GM19455 (cell line): ENCODE results near the gene FEM1A.
A peak's percentile ranks its signal among the peaks of the same experiment; 100 is the strongest.
"Not testable (repeated sequence)": the region's sequence is repeated elsewhere in the genome, so short reads cannot be mapped to it uniquely, and the experiment has no call there.

ENCODE experiments used
- ATAC-seq: cut with Tn5 transposase; IDR thresholded peaks from one replicate; pipeline ENCODE4 v1.9.1; 2021; ENCODE audit not compliant: unreplicated experiment

FEM1A gene, protein sequence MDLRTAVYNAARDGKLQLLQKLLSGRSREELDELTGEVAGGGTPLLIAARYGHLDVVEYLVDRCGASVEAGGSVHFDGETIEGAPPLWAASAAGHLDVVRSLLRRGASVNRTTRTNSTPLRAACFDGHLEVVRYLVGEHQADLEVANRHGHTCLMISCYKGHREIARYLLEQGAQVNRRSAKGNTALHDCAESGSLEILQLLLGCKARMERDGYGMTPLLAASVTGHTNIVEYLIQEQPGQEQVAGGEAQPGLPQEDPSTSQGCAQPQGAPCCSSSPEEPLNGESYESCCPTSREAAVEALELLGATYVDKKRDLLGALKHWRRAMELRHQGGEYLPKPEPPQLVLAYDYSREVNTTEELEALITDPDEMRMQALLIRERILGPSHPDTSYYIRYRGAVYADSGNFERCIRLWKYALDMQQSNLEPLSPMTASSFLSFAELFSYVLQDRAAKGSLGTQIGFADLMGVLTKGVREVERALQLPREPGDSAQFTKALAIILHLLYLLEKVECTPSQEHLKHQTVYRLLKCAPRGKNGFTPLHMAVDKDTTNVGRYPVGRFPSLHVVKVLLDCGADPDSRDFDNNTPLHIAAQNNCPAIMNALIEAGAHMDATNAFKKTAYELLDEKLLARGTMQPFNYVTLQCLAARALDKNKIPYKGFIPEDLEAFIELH

DNA sequence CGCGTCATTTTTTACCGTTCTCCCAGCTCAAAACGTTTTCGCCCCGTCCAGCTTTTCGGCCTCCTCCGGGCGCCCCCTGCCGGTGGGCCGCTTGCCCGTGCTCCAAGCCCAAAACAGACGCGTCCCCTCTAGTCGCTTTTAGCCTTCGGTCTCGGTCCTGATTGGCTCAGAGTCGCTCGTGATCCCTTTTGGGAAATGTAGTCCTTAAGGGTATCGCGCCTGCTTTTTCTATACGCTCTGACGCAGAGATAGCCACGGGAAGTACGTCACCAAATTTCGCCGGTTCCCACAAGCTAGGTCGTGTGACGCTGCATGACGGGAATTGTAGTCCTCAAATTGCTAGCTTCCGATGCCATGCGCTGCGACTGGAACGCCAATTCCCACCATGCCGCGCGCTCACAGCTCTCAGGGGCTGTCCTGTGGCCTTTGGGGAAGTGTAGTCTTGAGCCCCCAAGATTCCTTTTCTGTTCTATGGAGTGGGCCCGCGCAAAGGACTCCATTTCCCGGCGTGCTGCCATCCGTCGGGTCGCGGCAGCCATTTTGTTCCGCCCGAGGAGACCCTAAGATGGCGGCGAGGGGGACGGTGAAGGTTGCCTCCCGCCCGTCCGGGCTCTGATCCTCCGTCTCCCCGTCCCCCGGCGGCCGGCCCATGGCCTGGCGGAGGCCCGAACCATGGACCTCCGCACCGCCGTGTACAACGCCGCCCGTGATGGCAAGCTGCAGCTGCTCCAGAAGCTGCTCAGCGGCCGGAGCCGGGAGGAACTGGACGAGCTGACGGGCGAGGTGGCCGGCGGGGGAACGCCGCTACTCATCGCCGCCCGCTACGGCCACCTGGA lies at the start of gene FEM1A:
FEM1A (plus strand) TSS at position 552 of the 836 bp plus-strand sequence; CDS start at position 673, 121 bp downstream.
- ATAC-seq, result peak; percentile 94

DNA sequence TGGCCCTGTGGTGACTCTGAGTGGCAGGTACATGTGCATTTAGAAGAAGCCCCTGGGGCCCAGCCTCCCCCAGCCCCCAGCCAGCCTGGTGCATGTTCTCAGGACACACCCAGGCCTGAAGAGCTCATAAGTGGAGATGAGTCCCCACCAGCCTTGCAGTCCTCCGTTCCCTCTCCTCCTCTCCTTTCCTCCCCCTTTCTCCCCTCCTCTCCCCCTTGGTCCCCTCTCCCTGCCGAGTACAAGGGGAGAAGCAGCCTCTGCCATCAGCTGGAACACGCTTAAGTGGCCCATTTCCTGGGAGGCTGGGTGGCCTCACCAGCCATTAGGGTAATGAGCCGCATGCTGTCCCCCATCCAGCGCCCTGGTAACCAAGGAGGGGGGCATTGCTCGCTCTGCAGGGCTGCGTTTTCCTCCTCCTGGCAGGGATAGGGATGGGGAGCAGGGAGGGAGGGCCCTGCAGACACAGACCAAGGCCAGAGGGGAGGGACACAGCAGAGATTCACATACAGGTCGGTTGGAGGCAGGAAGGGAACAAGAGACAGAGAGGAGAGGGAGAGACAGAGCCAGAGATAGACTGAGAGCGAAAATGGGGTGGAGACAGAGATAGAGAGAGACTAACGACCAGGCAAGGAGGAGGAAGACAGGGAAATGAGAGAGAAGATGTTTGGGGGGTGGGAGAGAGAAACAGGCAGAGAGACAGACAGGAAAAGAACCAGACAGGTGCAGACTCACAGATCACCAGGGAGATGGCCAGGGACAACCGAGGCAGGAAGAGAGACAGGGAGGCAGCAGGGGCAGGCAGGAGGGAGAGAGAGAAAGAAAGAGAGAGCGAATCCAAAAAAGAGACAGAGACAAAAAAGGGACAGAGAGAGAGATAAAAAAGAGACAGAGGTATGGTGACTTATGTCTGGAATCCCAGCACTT lies 48.5 kb upstream of the FEM1A start:
- ATAC-seq, result no peak

DNA sequence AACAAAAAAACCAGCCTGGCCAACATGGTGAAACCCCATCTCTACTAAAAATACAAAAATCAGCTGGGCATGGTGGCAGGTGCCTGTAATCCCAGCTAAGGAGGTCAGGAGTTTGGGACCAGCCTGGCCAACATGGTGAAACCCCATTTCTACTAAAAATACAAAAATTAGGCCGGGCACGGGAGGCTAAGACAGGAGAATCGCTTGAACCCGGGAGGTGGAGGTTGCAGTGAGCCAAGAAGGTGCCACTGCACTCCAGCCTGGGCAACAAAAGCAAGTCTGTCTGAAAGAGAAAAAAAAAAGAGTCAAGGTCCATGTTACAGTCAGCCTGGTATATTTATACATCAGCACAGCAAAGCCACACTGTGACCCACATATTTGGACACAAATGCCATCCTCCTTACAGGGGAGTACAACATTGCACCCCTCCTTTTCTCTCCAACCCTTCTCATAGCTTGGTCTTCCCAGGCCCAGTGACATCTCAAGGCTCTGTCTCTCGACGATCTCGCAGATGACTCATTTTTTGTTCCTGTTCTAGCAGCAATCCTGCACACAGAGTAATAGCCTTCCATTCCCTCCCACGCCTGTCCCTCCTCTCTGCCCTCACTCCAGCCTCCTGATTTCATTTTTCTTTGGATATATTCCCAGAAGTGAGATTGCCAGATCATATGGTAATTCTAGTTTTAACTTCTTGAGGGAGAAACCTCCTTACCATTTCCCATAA lies 46.9 kb upstream of the FEM1A start:
- no peak for ATAC-seq

DNA sequence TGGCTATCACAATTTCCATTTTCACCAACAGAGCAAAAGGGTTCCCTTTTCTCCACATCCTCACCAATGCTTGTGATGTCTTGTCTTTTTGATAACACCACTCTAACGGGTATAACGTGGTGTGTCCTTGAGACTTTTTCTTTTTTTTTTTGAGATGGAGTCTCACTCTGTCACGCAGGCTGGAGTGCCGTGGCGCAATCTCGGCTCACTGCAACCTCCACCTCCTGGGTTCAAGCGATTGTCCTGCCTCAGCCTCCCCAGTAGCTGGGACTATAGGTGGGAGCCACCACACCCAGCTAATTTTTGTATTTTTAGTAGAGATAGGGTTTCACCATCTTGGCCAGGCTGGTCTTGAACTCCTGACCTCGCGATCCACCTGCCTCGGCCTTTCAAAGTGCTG lies 46.4 kb upstream of the FEM1A start:
- ATAC-seq, result not testable (repeated sequence)

DNA sequence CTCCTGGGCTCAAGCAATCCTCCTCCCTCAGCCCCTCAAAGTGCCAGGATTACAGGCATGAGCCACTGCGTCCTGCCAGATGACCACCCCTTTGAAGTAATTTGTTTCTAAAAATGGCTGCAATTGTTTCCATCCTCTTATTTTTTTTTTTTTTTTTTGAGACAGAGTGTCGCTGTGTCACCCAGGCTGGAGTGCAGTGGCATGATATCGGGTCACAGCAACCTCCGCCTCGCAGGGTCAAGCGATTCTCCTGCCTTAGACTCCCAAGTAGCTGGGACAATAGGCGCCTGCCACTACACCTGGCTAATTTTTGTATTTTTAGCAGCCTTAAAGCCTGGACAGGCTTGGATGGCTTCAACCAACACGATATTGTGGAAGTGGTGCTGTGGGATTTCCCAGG lies 45.5 kb upstream of the FEM1A start:
- ATAC-seq, result no peak

DNA sequence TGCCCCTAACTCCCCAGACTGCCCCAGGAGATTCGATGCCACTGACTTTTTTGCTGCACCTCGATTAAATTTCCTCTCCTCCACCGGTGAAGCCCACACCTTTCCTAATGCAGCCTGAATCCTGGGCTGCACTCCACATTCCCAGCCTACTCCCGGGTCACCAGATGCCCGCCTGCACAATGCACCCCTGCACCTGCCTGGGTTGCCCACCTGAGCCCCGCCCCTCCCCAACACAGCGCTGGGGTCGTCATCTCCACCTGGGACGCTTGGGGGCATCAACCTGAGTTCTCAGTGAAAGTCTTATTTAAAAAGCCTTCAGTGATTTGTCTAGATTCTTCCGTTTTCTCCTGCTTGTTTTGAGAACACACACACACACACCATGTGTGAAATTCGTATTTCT lies 43.3 kb upstream of the FEM1A start:
- no peak for ATAC-seq

DNA sequence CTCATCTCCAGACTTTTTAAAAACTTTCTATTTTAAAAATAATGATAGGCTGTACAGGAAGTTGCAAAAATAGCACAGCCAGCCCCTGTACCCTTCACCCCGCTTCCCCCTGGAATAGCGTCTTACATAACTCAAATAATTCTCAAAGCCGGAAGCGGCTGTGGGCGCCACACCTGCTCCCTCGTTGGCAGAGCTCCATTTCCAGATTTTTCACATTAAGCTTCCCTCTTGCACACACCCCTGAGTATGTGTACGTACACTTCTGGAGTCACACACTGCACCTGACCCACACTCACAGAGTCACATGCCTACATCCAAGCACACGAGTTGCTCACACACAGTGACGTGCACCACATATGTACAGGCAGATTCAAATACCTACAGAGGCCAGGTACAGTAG lies 42.9 kb upstream of the FEM1A start:
- no peak for ATAC-seq

DNA sequence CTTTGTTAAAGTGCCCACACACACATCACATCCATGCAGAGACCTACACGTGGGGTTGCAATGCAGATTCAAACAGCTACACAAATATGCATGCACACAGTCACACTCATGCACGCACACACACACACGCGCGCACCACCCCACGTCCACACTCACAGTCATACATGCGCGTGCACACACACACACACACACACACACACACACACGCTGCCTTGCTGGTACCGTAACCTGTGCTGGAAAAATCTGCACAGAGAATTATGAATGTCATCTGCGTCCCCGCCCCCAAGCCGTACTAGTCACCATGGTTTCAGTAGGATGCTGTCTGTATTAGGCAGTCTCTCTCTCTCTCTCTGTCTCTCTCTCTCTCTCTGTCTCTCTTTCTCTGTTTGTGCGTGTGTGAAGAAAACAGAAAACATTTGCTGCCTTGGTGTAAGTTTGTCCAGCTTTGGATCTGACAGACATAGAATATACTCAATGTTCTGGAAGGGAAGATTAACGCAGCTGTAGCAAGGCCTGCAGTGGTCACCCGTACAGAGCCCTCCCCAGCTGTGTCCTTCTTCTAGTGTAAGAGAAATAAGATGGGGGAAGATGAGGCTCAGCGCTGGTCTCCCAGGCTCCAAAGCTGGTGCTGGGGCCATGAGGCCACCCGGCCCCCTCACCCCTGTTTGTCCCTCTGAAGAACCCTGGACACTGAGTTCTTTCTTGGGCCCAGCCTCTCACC lies 41.5 kb upstream of the FEM1A start:
- ATAC-seq, result no peak

DNA sequence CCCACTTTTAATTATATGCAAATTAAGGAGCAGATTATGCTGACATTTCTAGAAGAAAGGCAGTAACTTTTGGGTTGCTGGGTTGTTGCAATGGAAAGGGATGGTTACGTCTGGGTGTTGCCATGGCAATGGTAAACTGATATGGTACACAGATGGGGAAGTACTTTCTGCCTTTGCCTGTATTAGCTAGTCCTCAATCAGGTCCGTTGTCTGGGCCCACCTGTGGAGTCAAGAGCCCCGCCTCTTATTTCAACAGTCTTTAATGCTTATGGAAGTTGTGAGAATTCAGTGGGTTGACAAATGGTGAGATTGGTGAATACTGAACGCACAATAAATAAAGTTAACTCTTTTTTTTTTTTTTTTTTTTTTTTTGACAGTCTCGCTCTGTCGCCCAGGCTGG lies 37.3 kb upstream of the FEM1A start:
- ATAC-seq, result no peak

DNA sequence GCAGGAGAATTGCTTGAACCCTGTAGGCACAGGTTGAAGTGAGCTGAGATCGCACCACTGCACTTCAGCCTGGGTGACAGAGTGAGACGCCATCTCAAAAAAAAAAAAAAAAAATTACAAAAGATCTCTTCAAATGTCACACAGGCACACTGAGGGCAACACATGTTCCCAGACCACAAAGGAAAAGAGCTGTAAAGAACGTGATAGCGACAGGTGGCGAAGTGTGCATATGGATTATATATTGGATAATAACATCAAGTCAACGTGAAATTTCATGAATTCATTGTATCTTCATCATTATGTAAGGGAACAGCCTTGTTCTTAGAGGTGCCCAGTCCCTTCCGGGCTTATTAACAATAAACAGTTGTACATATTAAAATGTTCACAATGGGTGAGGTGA lies 36.1 kb upstream of the FEM1A start:
- ATAC-seq, result no peak

DNA sequence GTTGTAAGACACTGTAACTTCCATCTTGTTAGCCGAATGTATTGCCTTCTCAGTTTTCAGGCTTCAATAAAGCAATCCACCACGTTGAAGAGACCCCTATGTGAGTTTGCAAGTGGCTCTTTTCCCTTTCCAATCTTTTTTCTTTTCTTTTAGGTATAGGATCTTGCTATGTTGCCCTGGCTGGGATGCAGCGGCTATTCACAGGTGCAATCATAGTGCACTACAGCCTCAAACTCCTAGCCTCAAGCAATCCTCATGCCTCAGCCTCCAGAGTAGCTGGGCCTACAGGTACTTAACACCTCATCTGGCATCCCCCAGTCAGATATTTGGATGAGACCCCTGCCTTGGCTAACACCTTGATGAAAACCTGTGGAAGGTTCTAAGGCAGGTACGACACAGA lies 33.5 kb upstream of the FEM1A start:
- no peak for ATAC-seq

DNA sequence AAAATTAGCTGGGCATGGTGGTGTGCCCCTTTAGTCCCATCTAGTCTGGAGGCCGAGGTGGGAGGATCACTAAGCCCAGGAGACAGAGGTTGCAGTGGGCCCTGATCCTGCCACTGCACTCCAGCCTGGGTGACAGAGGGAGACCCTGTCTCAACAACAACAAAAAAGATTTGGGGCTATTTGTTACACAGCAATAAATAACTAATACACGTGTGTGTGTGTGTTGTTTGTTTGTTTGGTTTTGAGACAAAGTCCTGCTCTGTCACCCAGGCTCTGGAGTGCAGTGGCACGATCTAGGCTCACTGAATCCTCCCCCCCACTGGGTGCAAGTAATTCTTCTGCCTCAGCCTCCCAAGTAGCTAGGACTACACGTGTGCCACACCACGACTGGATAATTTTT lies 32.9 kb upstream of the FEM1A start:
- ATAC-seq, result no peak

DNA sequence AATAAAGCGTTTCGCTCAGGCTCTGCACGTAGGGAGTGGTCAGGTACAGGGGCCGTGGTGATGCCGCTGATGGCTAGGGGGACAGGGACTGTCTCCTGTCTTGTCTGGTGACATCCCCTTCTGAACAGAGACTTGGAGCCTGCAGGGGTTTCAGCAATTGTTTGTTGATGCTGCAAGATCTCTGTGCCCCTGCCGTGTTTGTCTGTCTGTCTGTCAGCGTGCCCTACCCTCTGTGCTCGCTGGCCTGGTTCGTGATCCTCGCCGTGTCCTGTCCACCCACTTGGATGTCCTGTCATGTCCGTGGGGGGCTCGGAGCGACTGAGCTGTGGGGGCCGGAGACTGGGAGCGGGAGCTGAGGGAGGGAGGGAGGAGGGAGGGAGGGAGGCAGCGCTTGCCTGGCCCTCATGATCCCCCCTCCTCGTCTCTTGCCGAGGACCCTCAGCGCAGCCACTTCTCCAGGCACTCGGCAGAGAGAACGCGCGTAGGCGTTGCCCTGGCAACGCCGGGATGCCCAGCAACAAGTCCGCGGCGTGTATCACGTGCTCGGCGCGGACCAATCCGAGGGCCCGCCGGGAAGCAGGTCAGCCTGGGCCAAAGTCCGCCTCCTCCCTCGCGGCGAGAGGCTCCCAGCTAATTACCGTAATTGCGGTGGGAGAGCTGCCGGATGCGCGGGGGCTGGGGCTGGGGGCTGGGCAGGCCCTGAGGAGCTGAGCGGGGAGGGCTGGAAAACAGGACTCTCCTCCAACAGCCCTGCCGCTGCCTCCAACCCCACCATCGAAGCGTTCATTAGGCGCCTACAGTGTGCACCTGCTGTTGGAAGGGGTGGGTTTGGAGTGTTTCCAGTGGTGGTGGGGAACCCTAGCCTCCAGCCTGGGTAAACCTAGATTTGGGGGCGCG lies 31.9 kb upstream of the FEM1A start:
- ATAC-seq, result no peak

DNA sequence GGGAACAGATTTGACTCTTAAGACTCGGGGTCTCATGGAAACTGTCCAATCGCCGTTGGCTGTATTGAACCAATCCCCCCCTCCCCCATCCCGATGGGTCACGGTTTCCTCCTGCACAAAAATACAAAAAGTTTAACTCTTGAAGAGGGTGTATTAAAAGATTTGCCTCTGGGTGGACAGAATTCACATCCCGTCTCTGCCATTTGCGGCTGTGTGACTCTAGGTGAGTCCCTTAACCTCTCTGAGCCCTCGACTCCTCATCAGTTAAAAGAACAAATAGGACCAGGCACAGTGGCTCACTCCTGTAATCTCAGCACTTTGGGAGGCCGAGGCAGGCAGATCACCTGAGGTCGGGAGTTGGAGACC lies 31.3 kb upstream of the FEM1A start:
- ATAC-seq, result no peak

DNA sequence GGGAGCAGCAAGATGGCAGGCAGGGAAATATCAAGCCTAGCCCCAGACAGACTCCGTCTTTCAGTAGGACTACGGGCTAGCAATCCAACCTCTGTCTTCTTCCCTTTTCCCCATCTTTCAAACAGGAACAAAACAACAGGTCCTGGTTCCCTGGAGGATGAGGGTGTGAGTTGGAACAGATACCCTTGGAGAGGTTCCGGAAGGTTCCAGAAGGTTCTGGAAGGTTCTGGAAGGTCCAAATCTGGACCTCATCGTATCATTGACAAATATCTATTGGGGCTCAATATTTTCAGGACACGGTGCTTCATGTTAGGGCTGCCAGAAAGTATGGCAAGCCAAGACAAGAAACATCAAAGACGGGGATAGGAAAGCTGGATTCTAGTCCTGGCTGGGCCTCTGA lies 28.5 kb upstream of the FEM1A start:
- no peak for ATAC-seq

DNA sequence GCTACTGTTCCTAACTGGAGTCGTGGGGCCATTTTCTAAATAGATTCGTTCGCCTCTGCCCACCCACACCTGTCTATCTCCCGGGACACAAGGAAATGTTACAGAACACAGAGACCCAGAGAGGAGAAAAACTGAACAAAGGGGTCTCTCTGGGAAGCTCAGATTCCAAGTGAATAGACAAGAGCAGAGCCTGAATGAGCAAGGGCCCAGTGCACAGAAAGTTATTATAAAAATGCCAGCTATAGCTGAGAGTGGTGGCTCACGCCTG lies 27.2 kb upstream of the FEM1A start:
- ATAC-seq, result no peak

DNA sequence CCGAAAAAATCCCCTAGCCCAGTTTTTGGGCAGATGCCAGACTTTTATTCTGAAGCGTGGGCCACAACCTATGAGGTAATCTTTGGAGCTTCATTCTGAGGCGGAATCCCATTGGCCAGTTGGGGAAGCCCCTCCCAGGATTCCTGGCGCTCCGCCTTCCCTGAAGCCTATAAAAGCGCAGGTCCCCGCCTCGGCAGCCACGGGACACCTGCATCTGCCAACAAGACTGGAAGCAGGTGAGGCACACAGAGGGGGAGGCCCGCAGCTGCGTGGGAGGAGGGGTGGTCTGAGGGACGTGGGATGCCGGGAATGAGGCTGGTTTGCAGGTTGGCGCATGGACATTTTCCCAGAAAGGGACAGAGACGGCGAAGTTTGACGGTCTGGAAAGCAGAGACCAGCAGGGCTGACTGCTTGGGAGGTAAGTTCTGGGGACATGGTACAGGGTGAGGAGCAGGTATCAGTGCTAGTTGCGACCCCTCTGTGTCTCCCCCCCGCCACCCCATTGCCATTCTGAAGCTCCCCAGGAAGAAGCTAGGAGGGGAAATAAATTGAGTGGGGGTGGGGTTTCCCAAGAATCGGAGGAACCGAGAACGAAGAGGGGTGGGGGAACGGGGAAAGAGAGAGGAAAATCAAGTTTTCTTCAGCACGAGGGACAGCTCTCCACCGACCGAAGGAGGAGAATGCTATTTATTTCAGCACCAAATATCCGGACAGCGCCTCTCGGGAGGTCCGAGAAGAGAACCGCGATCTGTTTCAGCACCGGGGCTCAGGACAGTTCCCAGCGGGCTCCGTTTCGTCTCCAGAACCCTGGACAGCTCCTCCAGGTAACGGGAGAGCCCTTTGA lies 22.4 kb upstream of the FEM1A start:
- no peak for ATAC-seq

DNA sequence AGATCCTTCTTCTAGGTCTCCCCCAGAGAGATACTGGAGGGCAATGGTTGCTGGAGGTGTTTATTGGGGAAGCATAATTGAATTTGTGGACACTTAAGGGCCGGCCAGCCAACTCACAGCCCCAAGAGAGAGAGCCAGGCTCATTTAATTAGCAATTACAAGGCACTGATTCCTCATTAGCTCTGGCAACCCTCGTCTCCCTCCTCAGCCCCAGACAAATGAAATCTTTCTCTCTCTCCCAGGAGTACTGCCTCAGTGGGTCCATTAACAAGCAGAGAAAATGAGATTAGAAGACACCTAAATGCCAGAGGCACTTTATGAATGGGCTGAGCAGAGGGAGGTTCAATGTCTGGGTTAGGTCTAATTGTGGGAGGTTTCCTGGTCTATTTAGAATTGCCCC lies 19.0 kb upstream of the FEM1A start:
- ATAC-seq, result no peak
